H1 (cell line): Measurements from ENCODE around the gene OR4M1. TPM values are rescaled to one million over a fixed set of nuclear protein-coding genes. Genes with fewer than 3 reads are reported as not detected.
"Not testable (repeated sequence)": the region's sequence is repeated elsewhere in the genome, so short reads cannot be mapped to it uniquely, and the experiment has no call there.

ENCODE experiments used
- CTCF ChIA-PET: fragments of 300-600 bp; sonication (Branson Sonifier 250); formaldehyde crosslinking; loops from one replicate; lab custom pipeline; 2021; ENCODE audit not compliant: partially characterized antibody; lab: Charles Lee
- POLR2A ChIA-PET: fragments of 300-600 bp; sonication (Branson Sonifier 250); formaldehyde crosslinking; loops from one replicate; lab custom pipeline; 2021; ENCODE audit warnings: inconsistent platforms; ENCODE audit not compliant: partially characterized antibody; lab: Charles Lee
- DNase-seq, 2 experiments: peaks; one replicate each; pipeline versions ENCODE4 v3.0.0 to v3.0.0-alpha.2; 2010 to 2022; ENCODE audit warnings: low spot score in 2 of 2, low read depth in 1 of 2, mixed read lengths in 1 of 2
- FAIRE-seq: peaks from 2 replicates; lab custom pipeline; 2011; peaks lifted over from hg19 to GRCh38; lab: Jason Lieb, UNC
- H2AFZ ChIP-seq: 2 replicates; pipeline ENCODE4 v1.8.1; 2012; ENCODE audit warnings: low read length, inconsistent platforms
- H2AK5ac ChIP-seq: 2 replicates; pipeline ENCODE4 v1.6.1; 2013; ENCODE audit warnings: low read depth, low read length
- H2BK120ac ChIP-seq: replicated peaks from 2 replicates; pipeline ENCODE3; 2013; ENCODE audit warnings: low read depth, low read length, inconsistent platforms
- H2BK12ac ChIP-seq: 2 replicates; pipeline ENCODE4 v1.6.1; 2013; ENCODE audit warnings: low read depth, low read length
- H2BK15ac ChIP-seq: 2 replicates; pipeline ENCODE4 v1.6.1; 2013; ENCODE audit warnings: low read length
- H2BK20ac ChIP-seq: 2 replicates; pipeline ENCODE4 v1.6.1; 2013; ENCODE audit warnings: low read length
- H2BK5ac ChIP-seq: 2 replicates; pipeline ENCODE4 v1.6.1; 2013; ENCODE audit warnings: low read depth, low read length
- H3K14ac ChIP-seq: 2 replicates; pipeline ENCODE4 v1.6.1; 2013; ENCODE audit warnings: inconsistent platforms; ENCODE audit not compliant: insufficient read length
- H3K18ac ChIP-seq: 2 replicates; pipeline ENCODE4 v1.6.1; 2013; ENCODE audit warnings: low read length; ENCODE audit errors: extremely low read depth
- H3K23ac ChIP-seq: 2 replicates; pipeline ENCODE4 v1.6.1; 2013; ENCODE audit warnings: inconsistent platforms; ENCODE audit not compliant: insufficient read length
- H3K23me2 ChIP-seq: 2 replicates; pipeline ENCODE4 v1.6.1; 2013; ENCODE audit warnings: low read depth, low read length
- H3K27ac ChIP-seq: 2 replicates; pipeline ENCODE4 v1.6.1; 2011; ENCODE audit warnings: low read depth, low read length, inconsistent platforms
- H3K27me3 ChIP-seq, 4 experiments: replicated peaks in 1 of 4; 1 replicate in 1 of 4; 2 replicates in 3 of 4; pipeline versions ENCODE4 v1.6.1 to v1.8.1; 2011 to 2013; ENCODE audit warnings: low read length in 3 of 4, mild to moderate bottlenecking in 3 of 4, inconsistent platforms in 2 of 4, mixed read lengths in 2 of 4, moderate library complexity in 1 of 4; ENCODE audit not compliant: control insufficient read depth in 3 of 4, insufficient read depth in 3 of 4; ENCODE audit errors: extremely low read depth in 1 of 4
- H3K36me3 ChIP-seq, 4 experiments: 2 replicates each; pipeline versions ENCODE4 v1.6.1 to v1.8.1; 2011 to 2013; ENCODE audit warnings: mild to moderate bottlenecking in 4 of 4, low read length in 3 of 4, moderate library complexity in 2 of 4, control low read depth in 1 of 4, inconsistent platforms in 1 of 4; ENCODE audit not compliant: insufficient read depth in 4 of 4, control insufficient read depth in 2 of 4
- H3K4ac ChIP-seq: replicated peaks from 2 replicates; pipeline ENCODE3; 2013; ENCODE audit warnings: low read length, low read depth, mixed read lengths, inconsistent platforms; ENCODE audit not compliant: insufficient read length
- H3K4me1 ChIP-seq, 4 experiments: replicated peaks in 1 of 4; 1 replicate in 1 of 4; 2 replicates in 3 of 4; pipeline versions ENCODE4 v1.6.1 to v1.8.1; 2011 to 2013; ENCODE audit warnings: low read length in 3 of 4, inconsistent platforms in 2 of 4, mixed read lengths in 1 of 4; ENCODE audit not compliant: insufficient read depth in 4 of 4, control insufficient read depth in 3 of 4
- H3K4me2 ChIP-seq, 2 experiments: 2 replicates each; pipeline versions ENCODE4 v1.6.1 to v1.8.1; 2011 to 2013; ENCODE audit warnings: low read depth in 2 of 2, low read length in 2 of 2, control low read depth in 1 of 2, inconsistent platforms in 1 of 2, mild to moderate bottlenecking in 1 of 2; ENCODE audit not compliant: insufficient read depth in 1 of 2
- H3K4me3 ChIP-seq, 4 experiments: fragments of 200-600, 300-600 bp in 1 of 4; sonication (generic), shearing (Covaris generic), sonication (Bioruptor Twin) in 1 of 4; 2 replicates each; pipeline versions ENCODE4 v1.5.1 to v1.8.1; 2011 to 2016; ENCODE audit warnings: low read length in 4 of 4, low read depth in 3 of 4, control low read depth in 2 of 4, inconsistent platforms in 2 of 4, mild to moderate bottlenecking in 2 of 4, mixed read lengths in 1 of 4, moderate library complexity in 1 of 4; ENCODE audit not compliant: insufficient read depth in 2 of 4; ENCODE audit errors: extremely low read depth in 1 of 4
- H3K56ac ChIP-seq: replicated peaks from 2 replicates; pipeline ENCODE3; 2013; ENCODE audit warnings: low read depth, mild to moderate bottlenecking, mixed read lengths, low read length, inconsistent platforms; ENCODE audit not compliant: insufficient read length
- H3K79me1 ChIP-seq: 2 replicates; pipeline ENCODE4 v1.6.1; 2013; ENCODE audit warnings: low read depth, low read length, control low read depth
- H3K79me2 ChIP-seq, 2 experiments: 2 replicates each; pipeline versions ENCODE4 v1.6.1 to v1.8.1; 2012 to 2013; ENCODE audit warnings: low read length in 2 of 2, mild to moderate bottlenecking in 2 of 2, inconsistent platforms in 1 of 2; ENCODE audit not compliant: insufficient read depth in 2 of 2, control insufficient read depth in 1 of 2
- H3K9ac ChIP-seq, 4 experiments: replicated peaks in 1 of 4; 1 replicate in 1 of 4; 2 replicates in 3 of 4; pipeline versions ENCODE4 v1.6.1 to v1.8.1; 2011 to 2013; ENCODE audit warnings: low read depth in 3 of 4, low read length in 3 of 4, control low read depth in 2 of 4, mild to moderate bottlenecking in 2 of 4, moderate library complexity in 2 of 4, inconsistent platforms in 1 of 4; ENCODE audit errors: extremely low read depth in 1 of 4
- H3K9me3 ChIP-seq, 2 experiments: 2 replicates each; pipeline versions ENCODE4 v1.6.1 to v1.8.1; 2012 to 2013; ENCODE audit warnings: mild to moderate bottlenecking in 2 of 2, moderate library complexity in 2 of 2, control low read depth in 1 of 2, inconsistent platforms in 1 of 2, low read depth in 1 of 2, low read length in 1 of 2, mixed read lengths in 1 of 2; ENCODE audit not compliant: insufficient read depth in 2 of 2
- H4K20me1 ChIP-seq, 2 experiments: replicated peaks in 1 of 2; 2 replicates each; pipeline versions ENCODE3 to v1.8.1; 2011 to 2013; ENCODE audit warnings: inconsistent platforms in 2 of 2, low read length in 2 of 2, mild to moderate bottlenecking in 1 of 2; ENCODE audit not compliant: insufficient read depth in 2 of 2, control insufficient read depth in 1 of 2
- H4K5ac ChIP-seq: 2 replicates; pipeline ENCODE4 v1.6.1; 2013; ENCODE audit warnings: low read length, low read depth, mixed read lengths, inconsistent platforms; ENCODE audit not compliant: insufficient read length
- H4K8ac ChIP-seq: 2 replicates; pipeline ENCODE4 v1.8.0; 2013; ENCODE audit warnings: mild to moderate bottlenecking, moderate library complexity, low read length, inconsistent platforms; ENCODE audit not compliant: insufficient read depth; ENCODE audit errors: extremely low read depth
- H4K91ac ChIP-seq: replicated peaks from 2 replicates; pipeline ENCODE3; 2013; ENCODE audit warnings: low read length, mixed read lengths, inconsistent platforms; ENCODE audit not compliant: insufficient read length
- WGBS, 2 experiments: shearing (Covaris generic) in 1 of 2; methylation state at CpG; one replicate each; pipeline versions ENCODE4 v1.1.6 to v1.1.7; 2013 to 2015; ENCODE audit warnings: low lambda C conversion rate in 2 of 2, mixed read lengths in 2 of 2, inconsistent platforms in 1 of 2, low coverage in 1 of 2, missing lambda C conversion rate in 1 of 2; ENCODE audit not compliant: insufficient replicate concordance in 2 of 2, insufficient coverage in 1 of 2, insufficient read length in 1 of 2; ENCODE audit errors: extremely low coverage in 1 of 2, missing lambda C conversion rate in 1 of 2; 5-methylcytosine and 5-hydroxymethylcytosine counted together
- polyA plus RNA-seq, 7 experiments: library from polyadenylated mRNA; depleted of rRNA in 3 of 7; stranded (reverse) in 5 of 7; unstranded in 2 of 7; fragments of >200 nt in 5 of 7; fragments of 200-250 nt in 2 of 7; gene quantifications; 1 replicate in 5 of 7; 2 replicates in 1 of 7; 4 replicates in 1 of 7; pipeline versions ENCODE4 v1.2.1 to v1.2.3, GENCODE V29; 2011 to 2013; ENCODE audit warnings: missing spikeins in 2 of 7, mixed read lengths in 2 of 7
- total RNA-seq: library from RNA; stranded (reverse); fragmentation: NEBNext Ultra II Directional; extraction: Animal tissue kit (Norgen Biotek cat#: 25700); gene quantifications from 2 replicates; pipeline ENCODE4 v1.2.1, GENCODE V29; 2021

The OR4M1 gene
- total and polyA plus RNA-seq, 2 of the 8 experiments (the other 6 are each of a cell fraction or from before 2014, with no cell fraction given) = not detected

- POLR2A ChIA-PET = not testable (repeated sequence)
These were observed 54.4 kb downstream of the OR4M1 start for GRCh38 chr14:19827626-19828244.

More at GRCh38 chr14:19827626-19828244, 54.4 kb downstream of the OR4M1 start:
- H2BK20ac ChIP-seq, H3K14ac ChIP-seq, H3K36me3 ChIP-seq, H2AFZ ChIP-seq, H4K20me1 ChIP-seq, H3K9ac ChIP-seq, DNase-seq, H3K18ac ChIP-seq, H3K4ac ChIP-seq, CTCF ChIA-PET, H2BK120ac ChIP-seq, H2BK12ac ChIP-seq, H3K23ac ChIP-seq, H3K79me2 ChIP-seq, H3K27ac ChIP-seq, H2AK5ac ChIP-seq, H3K23me2 ChIP-seq, H3K56ac ChIP-seq, H4K91ac ChIP-seq, H2BK5ac ChIP-seq, H3K4me3 ChIP-seq, H3K79me1 ChIP-seq, H3K27me3 ChIP-seq, FAIRE-seq, H3K4me1 ChIP-seq, H2BK15ac ChIP-seq, H4K5ac ChIP-seq, H3K4me2 ChIP-seq, H4K8ac ChIP-seq: not testable (repeated sequence)
- WGBS, 2 experiments = 81% methylated on average over 6 of the region's 12 CpGs; no CpG with 5 or more reads in 1 of the 2 experiments
- H3K9me3 ChIP-seq = peaks cover 16 to 27% of the 10 kb centered on the region in 2 experiments; a peak in 3 of 4 replicates
